ENCODE measurements around the gene CMKLR1.

CMKLR1 gene

DNA sequence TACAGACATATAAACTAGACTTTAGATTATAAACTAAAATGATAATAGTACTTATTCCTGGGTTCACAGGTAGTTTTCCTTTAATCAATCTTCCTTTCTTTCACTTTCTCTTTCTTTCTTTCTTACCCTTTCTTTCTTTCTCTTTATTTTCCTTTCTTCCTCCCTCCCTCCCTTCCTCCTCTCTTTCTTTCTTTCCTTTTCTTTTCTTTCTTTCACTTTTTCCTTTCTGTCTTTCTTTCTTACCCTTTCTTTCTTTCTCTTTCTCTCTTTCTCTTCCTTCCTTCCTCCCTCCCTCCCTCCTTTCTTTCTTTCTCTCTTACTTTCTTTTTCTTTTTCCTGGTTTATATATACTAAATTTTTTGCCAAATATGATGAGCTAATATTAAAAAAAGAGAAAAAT lies 61.5 kb downstream of the CMKLR1 start:
- no peak overlapping the region for H3K4me3 Mint-ChIP-seq
- H3K9me3 Mint-ChIP-seq, result peaks cover 4% of the 10 kb centered on the region
- H3K36me3 Mint-ChIP-seq (ENCODE audit: low read depth), result no peaks in the 10 kb centered on the region
- no peak overlapping the region for H3K27ac Mint-ChIP-seq
- H3K27me3 Mint-ChIP-seq (ENCODE audit: low read depth), result peaks cover 13% of the 10 kb centered on the region
- TF ChIP-seq, protein P1, sequence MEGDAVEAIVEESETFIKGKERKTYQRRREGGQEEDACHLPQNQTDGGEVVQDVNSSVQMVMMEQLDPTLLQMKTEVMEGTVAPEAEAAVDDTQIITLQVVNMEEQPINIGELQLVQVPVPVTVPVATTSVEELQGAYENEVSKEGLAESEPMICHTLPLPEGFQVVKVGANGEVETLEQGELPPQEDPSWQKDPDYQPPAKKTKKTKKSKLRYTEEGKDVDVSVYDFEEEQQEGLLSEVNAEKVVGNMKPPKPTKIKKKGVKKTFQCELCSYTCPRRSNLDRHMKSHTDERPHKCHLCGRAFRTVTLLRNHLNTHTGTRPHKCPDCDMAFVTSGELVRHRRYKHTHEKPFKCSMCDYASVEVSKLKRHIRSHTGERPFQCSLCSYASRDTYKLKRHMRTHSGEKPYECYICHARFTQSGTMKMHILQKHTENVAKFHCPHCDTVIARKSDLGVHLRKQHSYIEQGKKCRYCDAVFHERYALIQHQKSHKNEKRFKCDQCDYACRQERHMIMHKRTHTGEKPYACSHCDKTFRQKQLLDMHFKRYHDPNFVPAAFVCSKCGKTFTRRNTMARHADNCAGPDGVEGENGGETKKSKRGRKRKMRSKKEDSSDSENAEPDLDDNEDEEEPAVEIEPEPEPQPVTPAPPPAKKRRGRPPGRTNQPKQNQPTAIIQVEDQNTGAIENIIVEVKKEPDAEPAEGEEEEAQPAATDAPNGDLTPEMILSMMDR (IDR thresholded peaks at IDR 0.05; ENCODE audit: unreplicated experiment in 3 of 3), result no peak
- no peaks in the 10 kb centered on the region for H3K4me1 Mint-ChIP-seq

DNA sequence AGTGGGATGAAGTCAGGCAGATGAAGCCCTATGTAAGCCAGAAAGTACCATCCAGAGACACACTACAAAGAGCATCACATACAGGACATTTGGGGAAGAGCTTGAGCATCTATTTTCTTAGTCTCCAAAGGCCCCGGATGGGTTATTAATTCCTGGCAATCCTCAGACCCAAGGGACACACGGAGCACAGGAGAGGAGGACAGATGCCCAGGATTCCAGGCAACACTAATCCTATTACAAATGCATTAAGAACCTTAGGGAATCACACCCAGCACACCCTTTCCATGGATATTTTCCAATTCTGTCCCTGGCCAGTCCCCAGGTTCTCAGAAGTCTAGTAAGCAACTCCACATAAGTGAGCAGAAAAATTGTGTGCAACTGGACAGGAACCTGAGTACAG lies 65.9 kb downstream of the CMKLR1 start:
- Mint-ChIP-seq H3K4me1 (no peaks in the 10 kb centered on the region), H3K27me3 (ENCODE audit: low read depth) (peaks cover 12% of the 10 kb centered on the region), H3K27ac (no peak overlapping the region), H3K9me3 (peaks cover 4% of the 10 kb centered on the region), H3K4me3 (no peak overlapping the region), H3K36me3 (ENCODE audit: low read depth) (no peaks in the 10 kb centered on the region)
- TF ChIP-seq, protein P1 (IDR thresholded peaks at IDR 0.05; ENCODE audit: unreplicated experiment in 3 of 3), result no peak

DNA sequence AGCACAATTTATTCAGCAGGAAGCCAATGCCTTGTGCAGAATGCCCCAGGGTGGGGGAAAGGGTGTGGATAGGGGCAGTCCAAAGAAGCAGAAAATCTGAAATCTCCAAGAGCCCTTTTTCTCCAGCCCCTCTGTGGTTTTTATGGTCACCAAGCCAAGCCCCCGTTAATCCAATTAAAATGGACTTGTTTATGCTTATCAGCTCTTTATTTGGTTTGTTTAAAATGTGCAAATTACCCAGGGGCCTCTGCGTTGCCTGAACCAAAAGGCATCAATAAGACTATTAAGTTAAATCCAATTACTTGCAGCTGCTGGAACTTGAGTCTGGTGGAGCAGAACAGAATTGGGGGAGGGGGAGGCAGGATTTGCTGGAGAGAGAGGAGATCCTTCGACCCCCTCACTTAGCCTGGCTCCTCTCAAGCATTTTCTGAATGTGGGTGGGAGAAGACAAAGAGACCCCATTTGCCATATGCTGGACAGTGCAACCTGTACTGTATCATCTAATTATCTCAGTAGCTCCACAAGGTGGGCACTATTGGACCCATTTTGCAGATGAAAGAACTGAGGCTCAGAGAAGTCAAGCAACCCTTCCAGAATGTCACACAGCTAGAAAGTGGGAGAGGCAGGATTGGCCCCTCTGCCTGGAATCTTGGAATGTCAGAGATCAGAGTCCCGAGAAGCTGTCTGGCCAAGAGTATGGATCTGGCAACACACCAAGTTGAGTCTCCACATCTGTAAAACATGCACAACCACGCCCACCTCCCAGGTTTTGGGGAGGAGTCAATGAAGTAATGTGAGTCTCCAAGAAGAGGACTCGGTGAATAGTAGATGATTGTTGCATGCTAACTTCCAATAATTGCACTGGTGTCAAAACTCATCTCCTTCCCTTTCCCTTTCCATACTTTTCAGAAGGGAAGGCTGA lies 66.9 kb downstream of the CMKLR1 start:
- H3K9me3 Mint-ChIP-seq, result peaks cover 7% of the 10 kb centered on the region
- H3K27ac Mint-ChIP-seq, result no peak overlapping the region
- TF ChIP-seq, protein P1 (IDR thresholded peaks at IDR 0.05; ENCODE audit: unreplicated experiment in 3 of 3), result no peak
- H3K4me3 Mint-ChIP-seq, result no peak overlapping the region
- peaks cover 16% of the 10 kb centered on the region for H3K27me3 Mint-ChIP-seq (ENCODE audit: low read depth)
- no peaks in the 10 kb centered on the region for H3K36me3 Mint-ChIP-seq (ENCODE audit: low read depth)
- no peaks in the 10 kb centered on the region for H3K4me1 Mint-ChIP-seq

DNA sequence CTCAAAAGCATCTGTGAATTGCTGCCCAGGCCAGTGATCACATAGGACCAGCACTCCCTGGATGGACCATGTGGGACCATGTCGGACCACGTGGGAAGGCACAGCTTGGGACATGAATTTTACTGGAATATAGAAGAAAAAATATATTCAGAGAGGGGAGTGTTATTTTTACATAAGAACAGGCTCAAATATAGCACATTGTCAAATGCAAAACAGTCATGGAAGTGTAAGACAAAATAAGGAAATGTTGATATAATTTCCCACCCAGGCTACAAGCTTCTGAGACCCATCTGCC lies 68.3 kb downstream of the CMKLR1 start:
- Mint-ChIP-seq H3K4me3 (no peak overlapping the region), H3K27me3 (ENCODE audit: low read depth) (peaks cover 16% of the 10 kb centered on the region)

DNA sequence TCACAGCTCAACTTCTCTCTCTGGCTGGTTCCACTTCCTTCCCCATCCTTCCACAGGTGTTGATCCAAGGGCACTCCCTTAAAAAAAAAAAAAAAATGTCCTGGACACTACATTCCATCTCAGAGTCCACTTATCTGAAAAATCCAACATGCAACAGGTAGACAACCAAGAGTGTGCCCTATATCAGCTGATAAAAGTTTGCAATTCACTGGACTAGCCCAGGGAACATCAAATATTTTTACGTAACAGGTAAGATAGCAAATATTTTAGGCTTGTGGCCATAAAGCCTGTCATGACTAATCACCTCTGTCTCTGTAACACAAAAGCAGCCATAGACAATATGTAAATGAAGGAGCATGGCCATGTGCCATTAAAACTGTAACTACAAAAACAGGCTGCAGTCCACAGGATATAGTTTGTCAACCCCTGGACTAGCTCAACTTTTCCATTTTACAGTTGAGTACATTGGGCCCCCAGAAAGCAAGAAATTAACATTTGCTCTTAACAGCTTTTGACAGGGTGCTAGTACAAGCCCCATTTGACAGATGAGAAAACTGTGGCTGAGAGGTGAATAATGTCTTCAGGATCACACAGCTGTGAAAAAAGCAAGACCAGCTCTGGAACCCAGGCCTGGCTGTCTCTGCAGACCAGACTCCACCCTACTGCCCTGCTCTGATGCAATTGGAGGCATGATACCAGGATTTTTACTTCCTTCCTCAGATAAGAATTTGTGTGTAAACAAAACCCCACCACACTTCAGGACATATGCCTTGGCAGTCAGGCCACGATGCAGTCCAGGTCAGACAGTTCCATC lies 68.9 kb downstream of the CMKLR1 start:
- TF ChIP-seq, protein P1 (IDR thresholded peaks at IDR 0.05; ENCODE audit: unreplicated experiment in 3 of 3), result no peak
- no peak overlapping the region for H3K27ac Mint-ChIP-seq
- H3K36me3 Mint-ChIP-seq (ENCODE audit: low read depth), result no peaks in the 10 kb centered on the region
- H3K27me3 Mint-ChIP-seq (ENCODE audit: low read depth), result peaks cover 16% of the 10 kb centered on the region
- no peak overlapping the region for H3K4me3 Mint-ChIP-seq
- peaks cover 7% of the 10 kb centered on the region for H3K9me3 Mint-ChIP-seq
- H3K4me1 Mint-ChIP-seq, result no peaks in the 10 kb centered on the region

More for the DNA sequence above, 68.3 kb downstream of the CMKLR1 start:
- Mint-ChIP-seq H3K4me1 (no peaks in the 10 kb centered on the region), H3K9me3 (peaks cover 7% of the 10 kb centered on the region), H3K36me3 (ENCODE audit: low read depth) (no peaks in the 10 kb centered on the region), H3K27ac (no peak overlapping the region)
- TF ChIP-seq, protein P1 (IDR thresholded peaks at IDR 0.05; ENCODE audit: unreplicated experiment in 3 of 3), result no peak
